HK-2 (cell line): ENCODE data around the gene USP15.

Source experiments
- DNase-seq: peaks from one replicate; pipeline ENCODE4 v3.0.0-alpha.2; 2018; ENCODE audit not compliant: unreplicated experiment

Gene USP15

DNA sequence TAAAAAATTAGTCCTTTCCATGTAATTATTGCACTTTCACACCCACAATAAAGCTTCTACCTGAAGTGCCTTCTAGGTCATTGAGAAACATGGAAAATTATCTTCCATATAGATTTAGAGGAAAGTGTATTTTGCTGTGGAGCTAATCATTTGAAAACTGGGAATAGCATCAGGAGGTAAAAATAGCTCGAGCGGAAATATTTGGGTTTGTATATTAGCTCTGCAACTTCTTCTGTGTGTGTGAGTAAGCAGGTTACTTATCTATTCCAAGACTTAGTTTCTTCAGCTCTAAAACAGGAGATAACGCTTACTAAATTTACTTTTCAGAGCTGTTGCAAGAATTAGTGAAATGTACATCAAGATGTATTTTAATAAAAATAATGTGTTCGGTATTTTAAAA lies 111.5 kb downstream of the USP15 start:
- DNase-seq: no peak

DNA sequence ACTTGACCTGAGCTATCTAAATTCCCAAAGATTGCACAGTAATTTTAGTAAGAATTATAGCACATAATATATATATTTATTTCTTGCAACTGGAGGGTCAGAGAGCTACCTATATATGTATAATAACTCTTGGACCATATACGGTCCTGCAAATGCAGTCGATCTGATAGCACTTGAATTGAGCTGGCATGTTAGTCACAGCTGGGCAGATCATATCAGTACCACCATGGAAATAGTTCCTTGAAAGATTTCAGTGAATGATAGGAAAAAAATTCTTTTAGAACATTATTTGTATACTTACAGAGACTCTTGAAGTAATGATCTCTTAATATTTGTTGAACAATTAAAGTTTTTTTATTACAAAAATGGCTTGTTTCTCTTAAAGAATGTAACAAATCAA lies 111.9 kb downstream of the USP15 start:
- DNase-seq: no peak

DNA sequence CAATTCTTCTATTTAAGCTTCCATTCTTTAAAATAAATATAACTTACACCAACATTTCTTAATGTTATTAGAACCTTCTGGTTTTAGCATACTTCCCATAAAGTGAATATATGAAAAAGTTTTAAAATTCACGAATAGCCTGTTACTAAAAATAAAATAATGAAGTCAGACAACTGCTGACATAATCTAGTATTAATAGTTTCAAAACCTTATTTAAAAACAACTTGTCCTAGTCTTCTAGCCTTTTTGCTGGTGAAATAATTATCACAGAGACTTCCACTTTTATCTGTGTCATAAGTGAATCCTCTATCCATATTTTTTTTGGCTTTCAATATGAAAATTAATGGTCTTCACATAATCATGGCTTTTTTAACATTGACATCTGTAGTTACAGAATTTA lies 112.6 kb downstream of the USP15 start:
- DNase-seq: no peak

DNA sequence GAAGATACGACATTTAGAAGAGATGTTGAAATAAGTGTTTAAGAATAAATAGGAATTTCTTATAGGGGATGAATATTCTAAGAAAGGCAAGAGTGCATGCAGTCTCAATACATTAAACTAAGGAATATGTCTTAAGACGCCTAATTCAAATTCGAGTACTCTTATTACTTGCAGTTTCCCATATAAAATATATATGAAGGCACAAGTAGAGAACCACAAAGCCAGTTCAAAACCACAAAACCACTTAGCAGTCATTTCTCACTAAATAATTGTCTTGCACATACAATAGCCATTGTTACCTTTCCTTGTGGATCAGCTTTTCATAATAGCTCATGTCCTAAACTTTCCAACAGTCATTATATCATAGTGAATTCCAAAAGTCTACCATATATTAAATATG lies 115.4 kb downstream of the USP15 start:
- DNase-seq: no peak

DNA sequence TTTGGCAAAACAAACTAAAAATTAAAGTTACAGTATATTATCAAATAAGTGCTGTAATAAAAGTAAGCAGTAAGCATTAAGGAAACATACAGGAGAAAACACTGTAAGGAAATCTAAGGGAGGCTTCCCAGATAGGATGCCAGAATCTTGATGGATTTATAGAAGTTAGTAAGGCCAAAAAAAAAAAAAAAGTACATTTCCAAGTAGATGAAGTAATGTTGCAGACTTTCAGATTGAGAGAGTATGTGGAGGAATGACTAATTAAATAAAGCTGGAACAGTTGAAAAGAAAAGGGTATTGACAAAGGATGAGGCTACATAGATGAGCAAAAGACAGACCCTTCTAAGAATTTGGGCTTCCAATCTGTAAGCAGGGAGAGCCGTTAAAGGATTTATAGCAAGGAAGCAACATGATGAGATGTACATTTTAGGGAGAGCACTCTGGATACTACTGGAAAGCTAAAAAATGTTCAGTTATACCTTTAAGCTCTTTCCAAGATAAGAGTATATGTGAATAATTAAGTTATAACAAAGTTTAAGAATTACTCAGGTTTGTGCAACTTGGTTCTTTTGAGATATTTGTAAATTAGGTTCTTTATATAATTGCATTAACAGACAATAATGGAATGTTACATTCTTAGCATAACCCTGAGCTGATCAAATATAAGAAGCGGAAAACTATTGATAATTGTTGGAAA lies 119.0 kb downstream of the USP15 start:
- no peak for DNase-seq

DNA sequence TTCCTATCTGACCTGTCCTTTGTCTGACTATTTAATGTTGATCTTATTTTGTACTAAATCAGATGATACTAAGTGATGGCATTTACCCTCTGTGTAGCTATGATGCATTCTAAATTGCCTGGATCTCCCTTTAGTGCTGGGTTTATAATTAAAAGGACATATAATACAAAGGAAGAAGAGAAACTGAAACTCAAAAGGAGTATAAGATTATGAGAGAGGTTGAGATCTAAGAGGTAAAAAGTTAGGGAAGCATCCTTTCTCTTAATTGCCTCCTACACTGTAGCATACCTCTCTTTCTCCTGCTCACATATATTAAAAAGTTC lies 119.5 kb downstream of the USP15 start:
- DNase-seq: no peak

DNA sequence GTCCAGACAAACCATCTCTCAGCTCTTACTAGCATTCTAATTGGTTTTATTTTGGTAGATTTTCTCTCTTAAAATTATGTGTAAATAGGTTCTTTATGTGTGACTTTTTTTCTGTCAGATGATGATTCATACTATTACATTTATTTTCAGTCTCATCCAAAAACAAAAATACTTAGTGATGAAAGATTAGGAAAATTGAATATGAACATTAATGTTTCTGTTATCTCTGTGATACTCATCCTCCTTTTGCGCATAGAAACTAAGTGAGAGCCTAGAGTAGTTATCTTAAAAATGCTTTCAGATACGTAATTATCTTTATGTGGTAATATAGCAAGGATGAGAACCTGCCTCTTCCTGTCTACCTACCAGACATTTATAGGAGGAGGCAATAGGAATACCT lies 122.3 kb downstream of the USP15 start:
- DNase-seq: no peak

DNA sequence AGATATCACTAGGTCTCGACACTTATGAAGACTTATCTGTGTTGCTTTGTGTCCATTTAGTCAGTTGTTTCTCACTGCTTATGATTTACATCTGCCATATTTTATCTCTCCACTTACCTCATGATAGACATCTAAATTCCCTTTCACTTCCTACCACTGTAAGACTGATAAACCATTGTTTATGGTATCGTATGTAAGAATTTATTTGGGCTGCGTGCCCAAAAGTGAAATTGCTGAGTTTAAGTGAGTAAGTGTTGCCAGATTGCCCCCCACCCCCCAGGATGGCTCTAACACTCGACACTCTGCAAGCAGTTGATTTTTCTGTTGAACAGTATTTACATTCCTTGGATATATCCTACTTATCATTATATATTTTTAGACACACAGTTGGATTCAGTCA lies 136.5 kb downstream of the USP15 start:
- DNase-seq: no peak

DNA sequence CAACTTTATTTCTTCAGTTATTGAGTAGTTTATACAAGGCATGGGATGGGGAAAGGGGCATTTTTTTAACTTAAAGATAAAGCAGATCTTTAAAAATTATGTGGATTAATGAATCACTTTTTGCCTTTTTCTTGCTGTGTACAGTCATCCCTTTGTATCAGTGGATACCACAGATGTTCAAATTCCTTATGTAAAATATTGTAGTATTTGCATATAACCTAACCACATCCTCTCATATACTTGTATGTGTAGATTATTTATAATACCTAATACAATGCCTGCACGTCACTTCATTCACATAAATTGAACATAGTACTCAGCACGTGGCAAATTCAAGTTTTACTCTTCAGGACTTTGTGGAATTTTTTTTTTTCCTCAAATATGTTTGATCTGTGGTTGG lies 139.9 kb downstream of the USP15 start:
- no peak for DNase-seq

DNA sequence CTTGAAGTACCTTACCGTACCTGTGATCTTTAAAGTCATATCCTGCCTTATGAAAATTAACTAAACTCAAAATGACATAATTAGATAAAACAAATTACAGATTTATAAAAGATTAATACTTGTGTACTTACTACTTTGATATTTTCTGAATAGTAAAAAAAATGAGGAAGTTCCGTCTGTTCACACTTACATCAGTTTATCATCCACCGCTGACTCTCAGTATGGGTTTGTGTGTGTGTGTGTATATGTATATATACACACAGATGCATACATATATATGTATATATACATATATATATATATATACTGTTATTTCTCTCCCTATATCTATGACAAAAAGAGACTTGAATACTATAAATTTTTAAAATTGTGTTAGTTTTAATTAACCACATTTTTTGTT lies 141.4 kb downstream of the USP15 start:
- DNase-seq: no peak

DNA sequence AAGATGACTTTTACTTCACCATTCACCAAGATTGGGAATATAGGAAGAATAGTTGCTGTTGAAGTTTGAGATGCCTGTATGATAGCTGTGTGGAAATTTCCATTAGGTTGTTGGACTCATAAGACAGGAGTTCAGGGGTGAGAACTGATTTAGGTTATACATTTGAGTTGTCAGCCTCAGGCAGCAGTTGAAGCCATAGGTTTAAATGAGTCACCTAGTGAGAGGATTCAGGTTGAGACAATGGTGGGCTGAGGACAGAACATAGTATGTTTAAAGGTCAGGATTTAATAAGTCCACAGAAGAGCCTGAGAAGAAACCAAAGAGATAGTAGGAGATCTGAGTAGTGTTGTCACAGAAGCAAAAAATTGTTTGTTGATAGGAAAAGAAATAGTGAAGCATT lies 142.8 kb downstream of the USP15 start:
- no peak for DNase-seq

DNA sequence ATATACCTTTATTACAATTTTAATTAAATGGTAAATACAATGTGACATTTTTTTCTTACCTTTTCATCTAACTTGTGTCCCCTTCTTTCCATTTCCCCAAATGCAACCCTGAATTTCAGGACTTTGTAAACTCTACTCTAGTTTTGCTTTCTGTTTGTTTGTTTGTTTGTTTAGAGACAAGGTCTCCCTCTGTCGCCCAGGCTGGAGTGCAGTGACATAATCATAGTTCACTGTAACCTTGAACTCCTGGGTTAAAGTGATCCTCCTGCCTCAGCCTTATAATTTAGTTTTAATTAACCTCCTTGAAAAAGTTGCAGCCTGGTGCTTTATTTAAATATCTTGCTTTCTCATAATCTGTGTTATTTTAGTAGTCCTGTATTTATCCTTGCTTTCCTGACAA lies 147.4 kb downstream of the USP15 start:
- DNase-seq: no peak

DNA sequence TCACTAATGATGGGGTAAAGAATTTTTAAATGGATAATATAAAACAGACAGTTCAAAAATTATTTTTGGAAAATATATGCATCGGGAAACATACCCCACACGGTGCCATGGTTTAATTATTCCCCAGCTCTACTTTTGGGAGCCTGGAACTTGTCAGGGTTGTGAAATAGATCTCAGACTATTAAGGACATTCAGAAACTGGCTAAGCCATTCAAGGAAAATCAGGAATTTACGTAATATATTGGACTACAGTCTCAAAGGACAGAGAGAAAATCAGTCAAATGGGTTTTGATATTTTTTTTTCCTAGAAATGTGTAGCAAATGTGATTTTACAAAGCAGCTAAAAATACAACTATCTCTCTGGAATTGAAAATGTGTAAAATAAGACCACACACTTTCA lies 148.9 kb downstream of the USP15 start:
- DNase-seq: no peak

DNA sequence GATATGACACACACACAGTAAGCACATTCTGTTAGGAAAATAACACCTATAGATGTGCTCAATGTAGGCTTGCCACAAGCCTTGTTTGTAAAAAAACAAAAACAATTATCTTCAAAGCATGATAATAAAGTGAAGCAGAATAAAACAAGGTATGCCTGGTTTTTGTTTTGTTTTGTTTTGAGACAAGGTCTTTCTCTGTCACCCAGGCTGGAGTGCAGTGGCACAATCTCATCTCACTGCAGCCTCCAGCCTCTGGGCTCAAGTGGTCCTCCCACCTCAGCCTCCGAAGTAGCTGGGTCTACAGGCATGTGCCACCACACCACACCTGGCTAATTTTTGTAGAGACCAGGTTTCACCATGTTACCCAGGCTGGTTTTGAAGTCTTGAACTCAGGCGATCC lies 154.0 kb downstream of the USP15 start:
- no peak for DNase-seq

DNA sequence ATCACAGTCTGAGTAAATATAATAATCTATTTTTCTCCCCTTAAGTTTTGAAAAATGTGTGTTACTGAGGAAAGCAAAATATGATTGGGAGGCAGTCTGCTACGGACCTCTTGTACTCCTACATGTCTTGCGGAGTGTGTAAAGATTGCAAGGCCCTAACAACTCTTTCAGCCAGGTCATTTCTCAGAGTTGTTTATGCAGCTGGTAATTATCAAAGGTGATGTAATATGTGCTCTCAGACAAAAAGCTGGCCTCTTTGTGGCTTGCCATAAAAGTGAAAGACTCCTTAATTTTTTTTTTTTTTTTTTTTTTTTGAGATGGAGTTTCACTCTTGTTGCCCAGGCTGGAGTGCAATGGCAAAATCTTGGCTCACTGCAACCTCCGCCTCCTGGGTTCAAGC lies 165.9 kb downstream of the USP15 start:
- no peak for DNase-seq

DNA sequence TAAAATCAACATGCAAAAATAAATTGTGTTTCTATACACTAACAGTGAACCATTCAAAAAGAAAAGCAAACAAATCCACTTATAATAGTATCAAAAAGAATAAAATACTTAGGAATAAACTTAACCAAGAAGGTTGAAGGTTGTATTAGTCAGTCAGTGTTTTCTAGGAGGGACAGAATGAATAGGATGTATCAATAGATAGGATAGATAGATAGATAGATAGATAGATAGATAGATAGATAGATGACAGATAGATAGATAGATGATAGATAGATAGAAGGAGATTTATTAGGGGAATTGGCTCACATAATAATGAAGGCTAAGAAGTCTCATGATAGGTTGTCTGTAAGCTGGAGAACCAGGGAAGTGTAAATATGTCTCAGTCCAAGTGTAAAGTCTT lies 169.3 kb downstream of the USP15 start:
- DNase-seq: no peak

DNA sequence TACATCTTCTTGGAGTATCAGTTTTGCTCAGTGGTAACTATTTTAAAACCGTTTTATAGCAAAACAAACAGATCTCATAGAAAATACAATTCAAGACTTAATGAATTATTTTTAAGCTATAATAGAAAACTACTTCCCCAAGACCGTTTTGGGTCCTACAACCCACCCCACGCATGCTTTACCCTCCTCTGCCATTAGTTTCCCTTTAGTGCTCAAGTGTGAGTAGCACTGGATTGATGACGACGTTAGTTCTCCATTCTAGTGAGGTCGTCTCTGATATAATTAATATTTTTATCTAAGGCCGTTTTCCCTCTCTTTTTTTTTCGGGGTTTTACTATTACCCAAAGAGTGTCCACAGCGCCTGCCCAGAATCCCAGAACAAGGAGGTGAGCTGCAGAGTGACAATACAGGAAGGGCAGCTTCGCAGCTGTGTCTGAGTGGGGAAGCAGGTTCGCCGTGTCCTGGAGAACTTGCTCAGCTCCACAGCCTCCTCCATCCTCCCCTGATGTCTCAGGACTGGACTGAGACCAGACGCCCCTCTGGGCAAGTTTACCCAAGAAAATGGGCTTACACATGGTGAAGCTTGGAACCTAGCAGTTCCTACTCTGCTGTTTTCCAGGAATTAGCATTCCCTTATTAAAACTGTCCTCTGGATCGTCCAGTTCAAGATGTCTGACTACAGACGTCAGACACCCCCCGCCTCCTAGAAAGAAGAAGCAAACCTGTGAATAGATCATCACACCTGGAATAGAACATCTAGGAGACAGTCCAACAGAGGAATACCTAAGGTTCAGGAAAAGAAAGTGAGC lies 174.5 kb downstream of the USP15 start:
- DNase-seq: no peak

DNA sequence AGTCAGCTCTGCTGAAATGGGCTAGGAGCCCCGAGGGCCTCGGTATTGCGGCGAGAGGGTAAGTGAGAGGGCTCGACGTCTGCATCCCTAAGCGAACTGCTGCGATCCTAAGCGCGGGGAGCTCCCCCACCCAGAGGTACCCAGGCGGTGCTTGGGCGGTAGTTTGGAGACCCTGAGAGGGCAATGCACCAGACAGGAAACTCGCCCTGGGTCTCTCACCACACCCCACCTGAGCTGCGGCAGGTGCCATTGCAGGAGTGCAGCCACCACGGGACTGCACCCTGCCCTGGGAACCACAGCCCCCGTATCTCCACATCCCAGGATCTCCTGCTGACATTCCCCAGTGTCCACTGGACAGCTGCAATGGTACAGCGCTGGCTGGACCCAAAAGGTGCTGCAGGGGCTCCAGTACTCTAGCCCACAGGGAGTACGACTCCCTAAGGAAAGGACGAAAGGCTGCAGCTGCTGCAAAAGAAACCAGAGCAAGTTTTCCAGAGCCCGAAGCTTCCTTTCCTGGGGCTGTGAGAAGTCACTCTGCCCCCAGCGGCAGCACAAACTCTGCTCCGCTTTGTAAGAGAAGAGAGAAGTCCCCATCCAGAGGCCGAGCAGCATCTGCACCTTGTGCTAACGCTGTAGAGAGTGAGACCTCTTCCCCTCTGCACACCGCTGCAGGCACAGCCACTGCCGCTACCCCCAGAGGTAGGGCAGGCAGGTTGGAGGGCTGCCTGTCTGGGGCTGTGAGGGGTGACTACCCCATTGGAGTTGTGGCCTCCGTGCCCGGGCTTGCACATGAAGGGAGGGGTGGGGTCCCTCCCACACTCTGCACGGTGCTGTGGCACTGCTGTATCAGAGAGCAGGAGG lies 175.3 kb downstream of the USP15 start:
- no peak for DNase-seq

DNA sequence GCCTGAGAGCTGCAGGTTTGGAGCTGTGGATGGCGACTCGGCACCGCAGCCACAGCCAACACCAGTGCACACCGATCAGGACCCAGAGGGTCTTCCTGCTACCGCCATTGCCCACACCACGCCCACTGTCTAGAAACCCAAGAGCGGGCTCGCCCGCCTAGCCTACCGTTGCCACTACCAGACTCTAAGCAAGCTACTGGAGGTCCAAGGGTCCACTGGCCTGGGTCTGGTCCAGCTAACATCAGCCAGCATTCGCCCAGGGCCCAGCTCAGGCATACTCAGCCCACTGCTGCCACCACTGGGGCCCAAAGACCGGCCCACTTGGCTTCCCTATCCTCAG lies 175.9 kb downstream of the USP15 start:
- no peak for DNase-seq

DNA sequence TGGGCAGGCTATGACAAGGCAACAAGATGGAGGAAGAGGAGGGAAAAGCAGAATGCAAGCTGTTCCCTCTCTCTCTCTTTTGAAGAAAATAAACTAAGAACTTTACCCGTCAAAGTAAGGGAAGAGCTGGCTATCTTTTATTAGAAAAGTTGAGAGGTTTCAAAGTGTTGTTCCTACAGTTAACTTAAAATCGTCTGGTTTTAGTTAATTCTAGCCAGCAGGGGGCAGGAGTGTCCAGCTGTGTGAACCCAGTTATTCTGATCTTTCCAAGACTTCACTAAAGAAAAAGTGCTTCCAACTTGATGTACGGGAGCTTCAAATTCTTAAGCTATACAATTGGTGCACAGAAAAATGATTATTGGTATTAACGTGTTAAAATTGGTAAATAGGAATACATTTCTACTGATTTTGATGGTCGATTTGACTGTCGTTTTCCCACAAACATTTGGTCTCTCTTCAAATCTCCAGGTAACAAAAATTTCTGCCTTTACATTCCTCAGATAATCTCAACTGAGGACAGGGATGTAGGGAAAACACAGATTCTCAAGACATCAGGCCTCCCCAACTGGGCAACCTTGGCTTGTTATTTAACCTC lies 178.0 kb downstream of the USP15 start:
- DNase-seq: peak; percentile 38

DNA sequence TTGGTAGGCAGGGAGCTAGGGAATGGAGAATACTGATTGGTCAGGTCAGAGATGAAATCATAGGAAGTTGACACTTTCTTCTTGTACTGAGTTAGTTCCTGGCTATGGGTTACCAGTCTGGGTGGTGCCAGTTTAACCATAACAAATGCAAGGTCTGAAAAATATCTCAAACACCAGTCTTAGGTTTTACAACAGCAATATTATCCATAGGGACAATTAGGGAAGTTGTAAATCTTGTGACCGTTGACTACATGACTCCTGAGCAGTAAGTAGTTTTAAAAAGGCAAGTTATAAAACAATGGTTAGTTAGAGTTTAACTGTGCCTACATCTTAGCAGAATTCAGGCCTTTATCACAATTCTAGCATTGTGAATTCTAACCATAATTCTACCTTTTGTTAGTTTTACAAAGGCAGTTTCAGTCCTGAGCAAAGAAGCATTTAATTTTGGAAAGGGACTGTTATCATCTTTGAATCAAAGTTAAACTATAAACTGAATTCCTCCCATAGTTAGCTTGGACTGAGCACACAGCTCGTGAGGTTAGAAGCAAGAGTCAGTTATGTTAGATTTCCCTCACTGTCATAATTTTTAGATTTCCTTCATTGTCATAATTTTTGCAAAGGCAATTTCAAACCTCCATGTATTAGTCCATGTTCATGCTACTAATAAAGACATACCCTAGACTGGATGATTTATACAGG lies 186.7 kb downstream of the USP15 start:
- no peak for DNase-seq

DNA sequence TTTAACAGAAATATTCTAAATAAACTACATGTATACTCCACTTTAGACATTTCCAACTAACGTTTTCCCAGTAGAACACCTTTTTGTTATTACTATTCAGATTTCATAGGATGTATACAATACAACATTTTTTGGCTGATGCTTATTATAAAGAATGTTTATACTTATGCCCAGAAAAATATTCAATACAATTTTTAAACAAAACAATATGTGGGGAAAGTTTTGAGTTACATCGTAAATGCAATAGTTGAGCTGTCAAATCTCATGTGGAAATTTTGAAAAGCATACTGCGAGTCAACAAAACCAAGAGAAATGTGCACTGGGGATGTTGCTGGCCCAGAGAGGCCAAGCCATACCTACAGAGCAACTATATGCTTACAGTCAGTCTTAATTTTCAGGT lies 188.2 kb downstream of the USP15 start:
- no peak for DNase-seq
